DOHH2 (cell line): Measurements from ENCODE around the gene HSPG2.
A peak's percentile ranks its signal among the peaks of the same experiment; 100 is the strongest.

Source experiments
- H3F3A ChIP-seq: fragments of 200-600 bp; sonication (generic), shearing (Covaris generic); 2 replicates; pipeline ENCODE4 v1.6.0; 2016; ENCODE audit warnings: antibody characterized with exemption, mild to moderate bottlenecking; ENCODE audit not compliant: control insufficient read depth, insufficient read depth
- H3K27ac ChIP-seq: fragments of 200-600 bp; sonication (generic); 2 replicates; pipeline ENCODE4 v1.5.1; 2014; ENCODE audit warnings: low read depth, mild to moderate bottlenecking, low read length, moderate library complexity
- H3K27me3 ChIP-seq: fragments of 200-600 bp; sonication (generic); 2 replicates; pipeline ENCODE4 v1.6.1; 2014; ENCODE audit warnings: mild to moderate bottlenecking, low read length, mixed read lengths; ENCODE audit not compliant: control insufficient read depth
- H3K36me3 ChIP-seq: fragments of 200-600 bp; sonication (generic); 2 replicates; pipeline ENCODE4 v1.6.1; 2014; ENCODE audit warnings: mild to moderate bottlenecking, low read length, moderate library complexity, mixed read lengths; ENCODE audit not compliant: control insufficient read depth
- H3K4me1 ChIP-seq: fragments of 200-600 bp; sonication (generic); 2 replicates; pipeline ENCODE4 v1.6.1; 2014; ENCODE audit warnings: mild to moderate bottlenecking, low read length, mixed read lengths; ENCODE audit not compliant: control insufficient read depth
- H3K4me2 ChIP-seq: fragments of 200-600 bp; sonication (generic); 2 replicates; pipeline ENCODE4 v1.6.0; 2014; ENCODE audit warnings: mild to moderate bottlenecking, low read length, moderate library complexity
- H3K4me3 ChIP-seq: fragments of 200-600 bp; sonication (generic); 2 replicates; pipeline ENCODE4 v1.5.1; 2014; ENCODE audit warnings: mild to moderate bottlenecking, low read length, mixed read lengths
- H3K79me2 ChIP-seq: fragments of 200-600 bp; sonication (generic); 2 replicates; pipeline ENCODE4 v1.6.1; 2014; ENCODE audit warnings: mild to moderate bottlenecking, low read length, mixed read lengths; ENCODE audit not compliant: control insufficient read depth
- H3K9me2 ChIP-seq: fragments of 200-600 bp; sonication (generic); replicated peaks from 2 replicates; pipeline ENCODE4 v1.6.1; 2014; ENCODE audit warnings: mild to moderate bottlenecking, low read length, mixed read lengths; ENCODE audit not compliant: control insufficient read depth
- H3K9me3 ChIP-seq: fragments of 200-600 bp; sonication (generic); 2 replicates; pipeline ENCODE4 v1.6.1; 2014; ENCODE audit warnings: antibody characterized with exemption, low read length, mixed read lengths; ENCODE audit not compliant: control insufficient read depth, insufficient read depth
- H4K20me1 ChIP-seq: fragments of 200-600 bp; sonication (generic); 2 replicates; pipeline ENCODE4 v1.6.0; 2014; ENCODE audit warnings: low read depth, mild to moderate bottlenecking, antibody characterized with exemption, low read length, moderate library complexity; ENCODE audit not compliant: control insufficient read depth, insufficient read depth
- CTCF ChIP-seq: fragments of 200-600 bp; sonication (generic); IDR thresholded peaks from one replicate; pipeline ENCODE4 v1.5.1; 2014; ENCODE audit warnings: antibody characterized with exemption, mild to moderate bottlenecking, low read depth, low read length; ENCODE audit not compliant: poor library complexity, severe bottlenecking
- EZH2phosphoT487 ChIP-seq: fragments of 200-600 bp; sonication (generic); IDR thresholded peaks from 2 replicates; pipeline ENCODE4 v1.6.1; 2017; ENCODE audit warnings: borderline replicate concordance, mild to moderate bottlenecking, antibody characterized with exemption, low read length, moderate library complexity, mixed read lengths

HSPG2 gene

GRCh38 chr1:21963477-21964217, 26.5 kb upstream of the HSPG2 start:
- Histone ChIP-seq H3K4me1 (no peaks in the 10 kb centered on the region), H4K20me1 (no peaks in the 10 kb centered on the region), H3K9me3 (no peaks in the 10 kb centered on the region), H3K27me3 (no peaks in the 10 kb centered on the region), H3F3A (no peaks in the 10 kb centered on the region), H3K4me3 (no peak overlapping the region), H3K27ac (no peak overlapping the region), H3K9me2 (no peaks in the 10 kb centered on the region), H3K4me2 (no peak overlapping the region), H3K36me3 (no peaks in the 10 kb centered on the region), H3K79me2 (no peaks in the 10 kb centered on the region)
- peak; percentile 89 for TF ChIP-seq CTCF
- TF ChIP-seq EZH2phosphoT487: no peak

GRCh38 chr1:21961799-21962198, 24.7 kb upstream of the HSPG2 start:
- no peaks in the 10 kb centered on the region for H3K79me2 ChIP-seq
- no peak overlapping the region for H3K27ac ChIP-seq
- no peaks in the 10 kb centered on the region for H3K9me2 ChIP-seq
- no peaks in the 10 kb centered on the region for H3K4me1 ChIP-seq
- TF ChIP-seq EZH2phosphoT487 (no peak), CTCF (no peak)
- H3K9me3 ChIP-seq: no peaks in the 10 kb centered on the region
- no peaks in the 10 kb centered on the region for H3K36me3 ChIP-seq
- no peak overlapping the region for H3K4me2 ChIP-seq
- H3K4me3 ChIP-seq: no peak overlapping the region
- H3F3A ChIP-seq: no peaks in the 10 kb centered on the region
- H4K20me1 ChIP-seq: no peaks in the 10 kb centered on the region
- no peaks in the 10 kb centered on the region for H3K27me3 ChIP-seq

GRCh38 chr1:21961337-21961736, 24.2 kb upstream of the HSPG2 start:
- Histone ChIP-seq H3K4me1 (no peaks in the 10 kb centered on the region), H3K27me3 (no peaks in the 10 kb centered on the region), H3K4me3 (no peak overlapping the region), H3K9me2 (no peaks in the 10 kb centered on the region), H3K27ac (no peak overlapping the region), H3F3A (no peaks in the 10 kb centered on the region), H3K36me3 (no peaks in the 10 kb centered on the region), H3K9me3 (no peaks in the 10 kb centered on the region), H3K79me2 (no peaks in the 10 kb centered on the region), H4K20me1 (no peaks in the 10 kb centered on the region), H3K4me2 (no peak overlapping the region)
- TF ChIP-seq EZH2phosphoT487: no peak
- TF ChIP-seq CTCF: no peak
